Loucy (cell line): ENCODE data around the gene PRICKLE2.

Source experiments
- H2AFZ ChIP-seq: fragments of 200-600 bp; sonication (generic); 2 replicates; pipeline ENCODE4 v1.6.0; 2016; ENCODE audit warnings: antibody characterized with exemption, mild to moderate bottlenecking, low read length, moderate library complexity
- H3F3A ChIP-seq: fragments of 200-600 bp; 2 replicates; pipeline ENCODE4 v1.6.0; 2016; ENCODE audit warnings: antibody characterized with exemption, low read depth, mild to moderate bottlenecking
- H3K27me3 ChIP-seq: fragments of 200-600 bp; sonication (generic); 2 replicates; pipeline ENCODE4 v1.6.1; 2014; ENCODE audit warnings: low read length, mild to moderate bottlenecking; ENCODE audit not compliant: insufficient read depth, poor library complexity, severe bottlenecking
- H3K36me3 ChIP-seq: fragments of 200-600 bp; sonication (generic); 2 replicates; pipeline ENCODE4 v1.6.1; 2016; ENCODE audit warnings: low read length; ENCODE audit not compliant: insufficient read depth
- H3K4me1 ChIP-seq: fragments of 200-600 bp; sonication (generic); 2 replicates; pipeline ENCODE4 v1.5.1; 2014; ENCODE audit warnings: low read length, mild to moderate bottlenecking; ENCODE audit not compliant: insufficient read depth, poor library complexity, severe bottlenecking
- H3K4me2 ChIP-seq: fragments of 200-600 bp; sonication (generic); 2 replicates; pipeline ENCODE4 v1.6.0; 2014; ENCODE audit warnings: antibody characterized with exemption, low read length, low read depth, mild to moderate bottlenecking; ENCODE audit not compliant: poor library complexity, severe bottlenecking
- H3K4me3 ChIP-seq: fragments of 200-600 bp; sonication (generic); 2 replicates; pipeline ENCODE4 v1.5.1; 2014; ENCODE audit warnings: low read length, mild to moderate bottlenecking, mixed read lengths; ENCODE audit not compliant: poor library complexity, severe bottlenecking
- H3K79me2 ChIP-seq: fragments of 200-600 bp; sonication (generic); 2 replicates; pipeline ENCODE4 v1.6.1; 2014; ENCODE audit warnings: low read length; ENCODE audit not compliant: insufficient read depth
- H3K9ac ChIP-seq: fragments of 200-600 bp; sonication (generic); 2 replicates; pipeline ENCODE4 v1.6.0; 2014; ENCODE audit warnings: mild to moderate bottlenecking, low read depth, low read length, moderate library complexity; ENCODE audit not compliant: poor library complexity, severe bottlenecking
- H3K9me2 ChIP-seq: fragments of 200-600 bp; sonication (generic); replicated peaks from 2 replicates; pipeline ENCODE4 v1.6.1; 2016; ENCODE audit warnings: low read depth, low read length, mixed read lengths
- H3K9me3 ChIP-seq: fragments of 200-600 bp; sonication (generic); 2 replicates; pipeline ENCODE4 v1.6.1; 2014; ENCODE audit warnings: mild to moderate bottlenecking, antibody characterized with exemption, low read length, low read depth; ENCODE audit not compliant: insufficient read depth
- H4K20me1 ChIP-seq: fragments of 200-600 bp; sonication (generic); 2 replicates; pipeline ENCODE4 v1.6.0; 2014; ENCODE audit warnings: antibody characterized with exemption, low read length, mild to moderate bottlenecking; ENCODE audit not compliant: insufficient read depth, poor library complexity, severe bottlenecking
- EZH2phosphoT487 ChIP-seq: fragments of 200-600 bp; IDR thresholded peaks from 2 replicates; pipeline ENCODE4 v1.6.1; 2018; ENCODE audit warnings: antibody characterized with exemption, mild to moderate bottlenecking, moderate library complexity, borderline replicate concordance
- TF ChIP-seq, protein P1 (sequence below): fragments of 200-600 bp; sonication (generic); conservative IDR thresholded peaks from 2 replicates; pipeline ENCODE4 v1.5.1; 2014; ENCODE audit warnings: mild to moderate bottlenecking, antibody characterized with exemption, low read length

Gene PRICKLE2

GRCh38 chr3:64094713-64095079, 130.6 kb downstream of the PRICKLE2 start:
- no peak overlapping the region for H3K9ac ChIP-seq
- no peaks in the 10 kb centered on the region for H3K79me2 ChIP-seq
- H3K4me2 ChIP-seq, result no peak overlapping the region
- no peaks in the 10 kb centered on the region for H3F3A ChIP-seq
- H3K27me3 ChIP-seq, result no peaks in the 10 kb centered on the region
- no peaks in the 10 kb centered on the region for H3K36me3 ChIP-seq
- H3K9me2 ChIP-seq, result no peaks in the 10 kb centered on the region
- H4K20me1 ChIP-seq, result no peaks in the 10 kb centered on the region
- no peaks in the 10 kb centered on the region for H3K9me3 ChIP-seq
- TF ChIP-seq EZH2phosphoT487, result no peak
- TF ChIP-seq, protein P1, sequence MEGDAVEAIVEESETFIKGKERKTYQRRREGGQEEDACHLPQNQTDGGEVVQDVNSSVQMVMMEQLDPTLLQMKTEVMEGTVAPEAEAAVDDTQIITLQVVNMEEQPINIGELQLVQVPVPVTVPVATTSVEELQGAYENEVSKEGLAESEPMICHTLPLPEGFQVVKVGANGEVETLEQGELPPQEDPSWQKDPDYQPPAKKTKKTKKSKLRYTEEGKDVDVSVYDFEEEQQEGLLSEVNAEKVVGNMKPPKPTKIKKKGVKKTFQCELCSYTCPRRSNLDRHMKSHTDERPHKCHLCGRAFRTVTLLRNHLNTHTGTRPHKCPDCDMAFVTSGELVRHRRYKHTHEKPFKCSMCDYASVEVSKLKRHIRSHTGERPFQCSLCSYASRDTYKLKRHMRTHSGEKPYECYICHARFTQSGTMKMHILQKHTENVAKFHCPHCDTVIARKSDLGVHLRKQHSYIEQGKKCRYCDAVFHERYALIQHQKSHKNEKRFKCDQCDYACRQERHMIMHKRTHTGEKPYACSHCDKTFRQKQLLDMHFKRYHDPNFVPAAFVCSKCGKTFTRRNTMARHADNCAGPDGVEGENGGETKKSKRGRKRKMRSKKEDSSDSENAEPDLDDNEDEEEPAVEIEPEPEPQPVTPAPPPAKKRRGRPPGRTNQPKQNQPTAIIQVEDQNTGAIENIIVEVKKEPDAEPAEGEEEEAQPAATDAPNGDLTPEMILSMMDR, result no peak
- no peaks in the 10 kb centered on the region for H3K4me1 ChIP-seq
- no peak overlapping the region for H3K4me3 ChIP-seq
- no peak overlapping the region for H2AFZ ChIP-seq

DNA sequence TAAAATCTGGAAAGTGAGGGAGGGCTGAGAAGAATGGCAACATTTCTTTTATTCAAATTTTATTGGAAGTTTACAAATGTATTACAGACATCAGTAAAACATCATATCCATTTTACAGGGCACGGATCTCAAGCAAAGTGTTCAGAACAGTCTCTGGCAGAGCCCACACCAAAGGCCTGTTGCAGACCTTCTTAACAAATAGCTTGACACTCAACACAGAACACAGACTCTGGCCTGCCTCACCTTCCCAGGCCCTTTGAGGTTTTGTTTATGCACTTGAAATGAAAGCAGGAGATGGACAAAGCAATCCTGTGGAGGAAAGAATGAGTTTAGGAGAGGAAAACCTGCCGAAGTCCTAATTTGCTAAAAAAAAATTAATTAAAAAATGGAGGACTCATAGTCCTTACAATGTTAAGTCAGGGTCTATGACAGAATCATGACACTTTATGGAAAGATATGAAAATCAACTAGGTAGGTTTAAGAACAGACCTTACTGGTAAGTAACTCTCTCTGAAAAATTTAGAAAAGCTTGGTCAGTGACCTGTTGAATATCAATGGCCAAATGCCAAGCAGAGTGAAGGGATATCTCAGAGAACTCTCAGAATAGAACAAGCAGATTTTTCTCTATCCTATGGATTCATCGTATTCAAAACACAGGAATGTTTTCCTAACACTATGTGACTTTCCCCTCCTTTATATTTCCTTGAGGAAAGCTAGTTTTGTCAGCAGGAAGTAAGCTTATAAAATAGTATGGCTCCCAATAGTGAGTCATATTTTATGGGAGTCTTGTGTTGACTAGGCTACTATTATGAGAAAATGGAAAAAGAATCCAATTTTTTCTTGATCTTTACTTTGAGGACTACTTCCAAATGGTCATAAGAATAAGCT, 131.2 kb downstream of the PRICKLE2 start:
- Histone ChIP-seq H3K79me2 (no peaks in the 10 kb centered on the region), H3K27me3 (no peaks in the 10 kb centered on the region), H3K9me2 (no peaks in the 10 kb centered on the region), H3K9me3 (no peaks in the 10 kb centered on the region), H3F3A (no peaks in the 10 kb centered on the region), H3K4me3 (no peak overlapping the region), H3K4me1 (no peaks in the 10 kb centered on the region), H3K36me3 (no peaks in the 10 kb centered on the region), H3K9ac (no peak overlapping the region), H2AFZ (no peak overlapping the region), H3K4me2 (no peak overlapping the region), H4K20me1 (no peaks in the 10 kb centered on the region)
- TF ChIP-seq, protein P1, result no peak

GRCh38 chr3:64093211-64093610, 132.1 kb downstream of the PRICKLE2 start:
- no peak overlapping the region for H3K9ac ChIP-seq
- H3K9me3 ChIP-seq, result no peaks in the 10 kb centered on the region
- no peaks in the 10 kb centered on the region for H3F3A ChIP-seq
- no peak overlapping the region for H3K4me2 ChIP-seq
- H3K27me3 ChIP-seq, result no peaks in the 10 kb centered on the region
- H3K36me3 ChIP-seq, result no peaks in the 10 kb centered on the region
- no peaks in the 10 kb centered on the region for H3K79me2 ChIP-seq
- no peaks in the 10 kb centered on the region for H3K9me2 ChIP-seq
- no peaks in the 10 kb centered on the region for H3K4me1 ChIP-seq
- TF ChIP-seq, protein P1, result no peak
- no peak for TF ChIP-seq EZH2phosphoT487
- no peaks in the 10 kb centered on the region for H4K20me1 ChIP-seq
- H3K4me3 ChIP-seq, result no peak overlapping the region
- H2AFZ ChIP-seq, result no peak overlapping the region
